Measurements from ENCODE around the gene CREB5. TPM values are rescaled to one million over a fixed set of nuclear protein-coding genes. Genes with fewer than 3 reads are reported as not detected.

CREB5 gene
- total and polyA plus RNA-seq, 2 of the 8 experiments (the other 6 are each of a cell fraction or from before 2014, with no cell fraction given), result 2.4 to 2.7 TPM

DNA sequence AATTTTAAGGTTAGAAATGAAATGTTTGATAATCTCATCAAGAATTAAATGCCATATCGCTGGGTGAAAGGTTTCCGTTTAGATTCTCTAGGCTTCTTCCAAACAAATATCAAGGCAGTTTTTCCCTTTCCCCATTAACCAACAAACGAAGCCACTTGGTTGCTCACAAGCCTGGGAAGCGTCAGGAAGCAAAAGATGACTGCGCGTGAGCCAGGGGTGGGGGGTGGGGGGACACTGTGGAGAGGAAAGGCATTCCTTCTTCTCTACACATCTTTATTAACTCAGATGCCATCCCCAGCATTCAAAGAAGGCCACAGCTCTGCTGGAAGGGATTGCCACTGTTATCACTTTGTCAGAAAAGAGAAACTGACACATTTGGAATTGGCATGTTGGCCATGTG is 338.7 kb downstream of the CREB5 start:
- FAIRE-seq (no peak), DNase-seq (ENCODE audit: low read depth in 1 of 2, low spot score in 2 of 2) (no peak)
- no peaks in the 10 kb centered on the region for H3K79me1 ChIP-seq (ENCODE audit: low read depth, low read length)
- no peak overlapping the region for H2BK12ac ChIP-seq (ENCODE audit: low read depth, low read length)
- no peak overlapping the region for H2AK5ac ChIP-seq (ENCODE audit: low read depth, low read length)
- ChIA-PET CTCF (ENCODE audit: partially characterized antibody) (interaction anchor here (0.7 kb wide), 1 partner anchor 19 kb away, joined by 3 read pairs; no protein-coding TSS in a partner anchor), POLR2A (ENCODE audit: partially characterized antibody) (no interaction called here)
- H2BK5ac ChIP-seq (ENCODE audit: low read depth, low read length), result no peak overlapping the region
- no peak overlapping the region for H3K56ac ChIP-seq (replicated peaks; ENCODE audit: insufficient read length, low read depth, low read length)
- no peaks in the 10 kb centered on the region for H3K9me3 ChIP-seq (ENCODE audit: insufficient read depth in 2 of 2, low read depth in 1 of 2, low read length in 1 of 2)
- H2AFZ ChIP-seq (ENCODE audit: low read length), result 0 out of 2 replicates have a peak overlapping the region, but pooled peaks have one; percentile 36
- no peak overlapping the region for H2BK20ac ChIP-seq (ENCODE audit: low read length)
- no peaks in the 10 kb centered on the region for H4K20me1 ChIP-seq (replicated peaks in 1 of 2; ENCODE audit: control insufficient read depth in 1 of 2, insufficient read depth in 2 of 2, low read length in 2 of 2)
- WGBS, 2 experiments (ENCODE audit: extremely low coverage in 1 of 2, insufficient coverage in 1 of 2, insufficient read length in 1 of 2, insufficient replicate concordance in 2 of 2, low coverage in 1 of 2, low lambda C conversion rate in 2 of 2, missing lambda C conversion rate in 1 of 2), result 78% methylated on average over 4 of the region's 6 CpGs; no CpG with 5 or more reads in 1 of the 2 experiments
- no peak overlapping the region for H4K91ac ChIP-seq (replicated peaks; ENCODE audit: insufficient read length, low read length)
- no peak overlapping the region for H3K23ac ChIP-seq (ENCODE audit: insufficient read length)
- peaks cover 0 to 5% (median 1%) of the 10 kb centered on the region in 4 experiments; a peak in 3 of 7 replicates for H3K4me1 ChIP-seq (replicated peaks in 1 of 4; ENCODE audit: control insufficient read depth in 3 of 4, insufficient read depth in 4 of 4, low read length in 3 of 4)
- no peaks in the 10 kb centered on the region for H3K36me3 ChIP-seq (ENCODE audit: control insufficient read depth in 2 of 4, insufficient read depth in 4 of 4, low read length in 3 of 4)
- no peaks in the 10 kb centered on the region; a peak in 1 of 7 replicates for H3K27me3 ChIP-seq (replicated peaks in 1 of 4; ENCODE audit: control insufficient read depth in 3 of 4, extremely low read depth in 1 of 4, insufficient read depth in 3 of 4, low read length in 3 of 4)
- no peak overlapping the region for H3K27ac ChIP-seq (ENCODE audit: low read depth, low read length)
- no peaks in the 10 kb centered on the region for H3K79me2 ChIP-seq (ENCODE audit: control insufficient read depth in 1 of 2, insufficient read depth in 2 of 2, low read length in 2 of 2)
- H3K4me2 ChIP-seq (ENCODE audit: insufficient read depth in 1 of 2, low read depth in 2 of 2, low read length in 2 of 2), result no peak overlapping the region
- H2BK15ac ChIP-seq (ENCODE audit: low read length), result no peak overlapping the region
- H3K23me2 ChIP-seq (ENCODE audit: low read depth, low read length), result no peaks in the 10 kb centered on the region
- H3K4ac ChIP-seq (replicated peaks; ENCODE audit: insufficient read length, low read depth, low read length), result no peak overlapping the region
- H4K8ac ChIP-seq (ENCODE audit: extremely low read depth, insufficient read depth, low read length), result no peak overlapping the region
- H4K5ac ChIP-seq (ENCODE audit: insufficient read length, low read depth, low read length), result no peak overlapping the region
- H2BK120ac ChIP-seq (replicated peaks; ENCODE audit: low read depth, low read length), result no peak overlapping the region
- no peak overlapping the region for H3K18ac ChIP-seq (ENCODE audit: extremely low read depth, low read length)
- H3K4me3 ChIP-seq (ENCODE audit: extremely low read depth in 1 of 4, insufficient read depth in 2 of 4, low read depth in 3 of 4, low read length in 4 of 4), result no peak overlapping the region
- H3K9ac ChIP-seq (replicated peaks in 1 of 4; ENCODE audit: extremely low read depth in 1 of 4, low read depth in 3 of 4, low read length in 3 of 4), result no peak overlapping the region
- H3K14ac ChIP-seq (ENCODE audit: insufficient read length), result no peak overlapping the region
- no peak for TF ChIP-seq TBP (IDR thresholded peaks at IDR 0.05; ENCODE audit: low read depth, low read length)
- TF ChIP-seq JUND (IDR thresholded peaks at IDR 0.05; ENCODE audit: low read length), result no peak
- TF ChIP-seq SIN3A (conservative IDR thresholded peaks at IDR 0.05 in 1 of 2, IDR thresholded peaks at IDR 0.05 in 1 of 2; ENCODE audit: low read depth in 1 of 2, low read length in 2 of 2), result no peak
- TF ChIP-seq KDM4A (IDR thresholded peaks at IDR 0.05; ENCODE audit: low read depth, low read length, severe bottlenecking), result no peak
- TF ChIP-seq BRCA1 (IDR thresholded peaks at IDR 0.05; ENCODE audit: low read depth, low read length), result no peak
- no peak for TF ChIP-seq SIRT6 (IDR thresholded peaks at IDR 0.05; ENCODE audit: low read length)
- no peak for TF ChIP-seq SP1 (IDR thresholded peaks at IDR 0.05; ENCODE audit: low read depth, low read length)
- no peak for TF ChIP-seq NRF1 (IDR thresholded peaks at IDR 0.05; ENCODE audit: low read depth, low read length)
- TF ChIP-seq RFX5 (IDR thresholded peaks at IDR 0.05; ENCODE audit: borderline replicate concordance, low read depth, low read length), result no peak
- TF ChIP-seq SRF (IDR thresholded peaks at IDR 0.05; ENCODE audit: low read depth, low read length), result no peak
- TF ChIP-seq, protein P1, sequence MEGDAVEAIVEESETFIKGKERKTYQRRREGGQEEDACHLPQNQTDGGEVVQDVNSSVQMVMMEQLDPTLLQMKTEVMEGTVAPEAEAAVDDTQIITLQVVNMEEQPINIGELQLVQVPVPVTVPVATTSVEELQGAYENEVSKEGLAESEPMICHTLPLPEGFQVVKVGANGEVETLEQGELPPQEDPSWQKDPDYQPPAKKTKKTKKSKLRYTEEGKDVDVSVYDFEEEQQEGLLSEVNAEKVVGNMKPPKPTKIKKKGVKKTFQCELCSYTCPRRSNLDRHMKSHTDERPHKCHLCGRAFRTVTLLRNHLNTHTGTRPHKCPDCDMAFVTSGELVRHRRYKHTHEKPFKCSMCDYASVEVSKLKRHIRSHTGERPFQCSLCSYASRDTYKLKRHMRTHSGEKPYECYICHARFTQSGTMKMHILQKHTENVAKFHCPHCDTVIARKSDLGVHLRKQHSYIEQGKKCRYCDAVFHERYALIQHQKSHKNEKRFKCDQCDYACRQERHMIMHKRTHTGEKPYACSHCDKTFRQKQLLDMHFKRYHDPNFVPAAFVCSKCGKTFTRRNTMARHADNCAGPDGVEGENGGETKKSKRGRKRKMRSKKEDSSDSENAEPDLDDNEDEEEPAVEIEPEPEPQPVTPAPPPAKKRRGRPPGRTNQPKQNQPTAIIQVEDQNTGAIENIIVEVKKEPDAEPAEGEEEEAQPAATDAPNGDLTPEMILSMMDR (IDR thresholded peaks at IDR 0.05; ENCODE audit: control extremely low read depth in 1 of 3, insufficient read depth in 1 of 3, low read depth in 1 of 3, low read length in 3 of 3), result no peak
- TF ChIP-seq SP4 (IDR thresholded peaks at IDR 0.05; ENCODE audit: low read length), result no peak
- TF ChIP-seq HDAC6 (IDR thresholded peaks at IDR 0.05; ENCODE audit: low read depth, low read length), result no peak
